Loucy (cell line): ENCODE data around the gene SEC24B.

Source experiments
- CTCF ChIP-seq: fragments of 200-600 bp; sonication (generic); conservative IDR thresholded peaks from 2 replicates; pipeline ENCODE4 v1.5.1; 2014; ENCODE audit warnings: mild to moderate bottlenecking, antibody characterized with exemption, low read length
- EZH2phosphoT487 ChIP-seq: fragments of 200-600 bp; IDR thresholded peaks from 2 replicates; pipeline ENCODE4 v1.6.1; 2018; ENCODE audit warnings: antibody characterized with exemption, mild to moderate bottlenecking, moderate library complexity, borderline replicate concordance

GRCh38 chr4:109410776-109411175, 22.8 kb upstream of the SEC24B start:
- TF ChIP-seq CTCF (no peak), EZH2phosphoT487 (no peak)
